ENCODE results near the gene FAM9C. TPM values are rescaled to one million over a fixed set of nuclear protein-coding genes. Genes with fewer than 3 reads are reported as not detected.

Gene FAM9C
- total RNA-seq, 1 donor from 2014 or later = under 0.01 TPM

DNA sequence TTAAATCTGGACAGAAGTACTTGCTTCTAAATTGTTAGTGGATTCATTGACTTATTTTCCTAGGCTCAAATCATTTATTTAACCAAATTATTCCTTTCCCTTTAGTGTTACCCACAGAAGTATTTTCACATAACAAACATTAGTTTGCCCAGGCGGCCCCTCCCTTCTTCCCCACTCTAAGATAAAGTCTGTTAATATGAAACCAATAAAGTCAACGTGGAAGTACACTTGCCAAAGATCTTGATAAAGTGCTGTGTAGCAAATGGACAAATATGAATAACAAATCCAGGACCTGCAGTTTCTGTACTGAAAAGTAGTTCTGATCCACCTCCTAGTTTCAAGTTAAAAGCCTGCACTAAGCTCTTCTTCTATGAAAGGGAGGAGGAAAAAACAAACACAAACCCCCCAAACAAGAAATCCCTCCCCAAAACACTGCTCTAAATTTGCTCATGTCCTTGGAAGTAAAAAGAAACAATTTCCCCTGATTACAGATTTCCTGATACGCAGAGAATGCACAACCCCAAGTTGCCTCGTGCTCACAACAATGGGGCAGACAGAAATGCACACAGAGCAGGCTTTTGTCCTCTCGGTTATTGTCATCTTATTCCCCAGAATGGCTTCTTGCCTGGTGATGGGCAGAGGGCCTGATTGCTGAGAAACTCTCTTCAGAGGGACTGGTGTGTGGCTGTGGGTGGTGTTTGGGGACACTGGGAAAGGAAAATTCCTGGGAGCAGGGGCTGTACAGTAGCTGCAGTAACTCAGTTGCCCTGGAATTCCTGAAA is 46.3 kb downstream of the FAM9C start:
- no peak overlapping the region for H3K4me3 ChIP-seq (ENCODE audit: low read length in 3 of 3)
- no peaks in the 10 kb centered on the region for H3K9me3 ChIP-seq (ENCODE audit: control insufficient read depth in 3 of 3, low read length in 3 of 3)
- peaks cover 0 to 3% (median 0%) of the 10 kb centered on the region in 3 donors for H3K27me3 ChIP-seq (ENCODE audit: control insufficient read depth in 3 of 3, insufficient read depth in 3 of 3, low read length in 3 of 3)
- H3K36me3 ChIP-seq (ENCODE audit: control insufficient read depth in 3 of 3, insufficient read depth in 3 of 3, low read length in 3 of 3) = no peaks in the 10 kb centered on the region
- H3K9ac ChIP-seq (ENCODE audit: low read depth in 1 of 3, low read length in 3 of 3) = no peak overlapping the region
- no peak overlapping the region for H3K27ac ChIP-seq (ENCODE audit: low read depth, low read length)
- no peaks in the 10 kb centered on the region for H3K4me1 ChIP-seq (ENCODE audit: control insufficient read depth in 3 of 3, insufficient read depth in 3 of 3, low read length in 3 of 3)

DNA sequence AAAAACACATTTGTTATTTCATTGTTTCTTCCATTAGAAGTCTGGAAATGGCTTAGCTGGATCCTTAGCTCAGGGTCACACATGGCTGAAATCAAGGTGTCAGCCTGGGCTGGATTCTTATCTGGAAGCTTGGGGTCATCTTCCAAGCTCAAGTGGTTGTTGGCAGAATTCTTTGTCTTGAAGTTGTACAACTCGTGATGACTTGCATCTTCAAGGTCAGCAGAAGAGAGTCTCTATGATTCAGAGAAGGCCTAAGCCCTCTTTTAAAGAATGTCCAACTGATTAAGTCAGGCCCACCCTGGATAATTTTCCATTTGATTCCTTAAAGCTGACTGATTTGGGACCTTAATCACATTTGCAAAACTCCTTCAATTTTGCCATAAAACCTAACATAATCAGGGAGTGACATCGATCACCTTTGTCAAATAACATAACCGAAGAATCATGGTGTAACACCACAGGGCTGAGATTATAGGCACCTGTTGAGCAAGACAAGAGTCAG is 47.4 kb downstream of the FAM9C start:
- Histone ChIP-seq H3K9ac (ENCODE audit: low read depth in 1 of 3, low read length in 3 of 3) (no peak overlapping the region), H3K4me3 (ENCODE audit: low read length in 3 of 3) (no peak overlapping the region), H3K27me3 (ENCODE audit: control insufficient read depth in 3 of 3, insufficient read depth in 3 of 3, low read length in 3 of 3) (peaks cover 0 to 3% (median 0%) of the 10 kb centered on the region in 3 donors), H3K4me1 (ENCODE audit: control insufficient read depth in 3 of 3, insufficient read depth in 3 of 3, low read length in 3 of 3) (no peaks in the 10 kb centered on the region), H3K27ac (ENCODE audit: low read depth, low read length) (no peak overlapping the region), H3K36me3 (ENCODE audit: control insufficient read depth in 3 of 3, insufficient read depth in 3 of 3, low read length in 3 of 3) (no peaks in the 10 kb centered on the region), H3K9me3 (ENCODE audit: control insufficient read depth in 3 of 3, low read length in 3 of 3) (no peaks in the 10 kb centered on the region)

DNA sequence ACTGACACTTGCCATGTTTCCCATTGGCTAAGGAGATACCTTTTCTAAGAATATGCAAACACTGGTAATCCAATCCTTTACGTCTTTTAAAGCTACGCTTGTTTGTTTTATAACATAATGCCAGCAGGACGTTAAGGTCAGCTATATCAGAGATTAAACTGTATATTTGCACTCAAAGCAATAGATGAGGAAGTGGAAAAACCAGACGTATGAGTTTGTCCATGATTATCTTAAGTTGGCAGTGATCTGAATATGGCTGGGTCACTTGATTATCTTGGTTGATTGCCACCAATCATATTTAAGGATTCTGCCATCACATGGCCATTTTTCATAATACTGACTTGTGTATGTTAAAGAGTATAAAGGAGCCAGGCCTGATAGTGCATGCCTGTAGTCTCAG is 50.1 kb downstream of the FAM9C start:
- Histone ChIP-seq H3K27me3 (ENCODE audit: control insufficient read depth in 3 of 3, insufficient read depth in 3 of 3, low read length in 3 of 3) (peaks cover 0 to 6% (median 0%) of the 10 kb centered on the region in 3 donors), H3K9me3 (ENCODE audit: control insufficient read depth in 3 of 3, low read length in 3 of 3) (no peaks in the 10 kb centered on the region), H3K9ac (ENCODE audit: low read depth in 1 of 3, low read length in 3 of 3) (no peak overlapping the region), H3K4me3 (ENCODE audit: low read length in 3 of 3) (no peak overlapping the region), H3K27ac (ENCODE audit: low read depth, low read length) (no peak overlapping the region), H3K4me1 (ENCODE audit: control insufficient read depth in 3 of 3, insufficient read depth in 3 of 3, low read length in 3 of 3) (no peaks in the 10 kb centered on the region), H3K36me3 (ENCODE audit: control insufficient read depth in 3 of 3, insufficient read depth in 3 of 3, low read length in 3 of 3) (no peaks in the 10 kb centered on the region)

DNA sequence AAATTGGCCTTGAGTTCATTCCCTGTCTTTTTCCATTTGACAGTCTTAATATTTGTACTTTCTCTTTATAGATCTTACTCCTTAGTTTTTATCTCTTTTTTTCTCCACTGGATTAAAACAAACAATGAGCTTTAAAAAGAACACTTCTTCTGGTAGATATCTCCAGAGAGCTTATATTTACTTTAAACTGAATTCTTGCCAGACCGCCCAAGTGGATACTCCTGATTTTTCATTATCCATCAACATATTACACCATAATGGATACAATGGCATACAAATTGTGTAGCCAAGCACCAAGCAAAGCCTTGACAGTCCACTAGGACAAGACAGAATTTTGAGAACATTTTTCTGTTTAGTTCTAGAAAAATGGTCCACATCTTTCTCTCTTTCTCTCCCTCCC is 50.6 kb downstream of the FAM9C start:
- H3K4me3 ChIP-seq (ENCODE audit: low read length in 3 of 3) = no peak overlapping the region
- peaks cover 0 to 6% (median 0%) of the 10 kb centered on the region in 3 donors for H3K27me3 ChIP-seq (ENCODE audit: control insufficient read depth in 3 of 3, insufficient read depth in 3 of 3, low read length in 3 of 3)
- H3K36me3 ChIP-seq (ENCODE audit: control insufficient read depth in 3 of 3, insufficient read depth in 3 of 3, low read length in 3 of 3) = no peaks in the 10 kb centered on the region

DNA sequence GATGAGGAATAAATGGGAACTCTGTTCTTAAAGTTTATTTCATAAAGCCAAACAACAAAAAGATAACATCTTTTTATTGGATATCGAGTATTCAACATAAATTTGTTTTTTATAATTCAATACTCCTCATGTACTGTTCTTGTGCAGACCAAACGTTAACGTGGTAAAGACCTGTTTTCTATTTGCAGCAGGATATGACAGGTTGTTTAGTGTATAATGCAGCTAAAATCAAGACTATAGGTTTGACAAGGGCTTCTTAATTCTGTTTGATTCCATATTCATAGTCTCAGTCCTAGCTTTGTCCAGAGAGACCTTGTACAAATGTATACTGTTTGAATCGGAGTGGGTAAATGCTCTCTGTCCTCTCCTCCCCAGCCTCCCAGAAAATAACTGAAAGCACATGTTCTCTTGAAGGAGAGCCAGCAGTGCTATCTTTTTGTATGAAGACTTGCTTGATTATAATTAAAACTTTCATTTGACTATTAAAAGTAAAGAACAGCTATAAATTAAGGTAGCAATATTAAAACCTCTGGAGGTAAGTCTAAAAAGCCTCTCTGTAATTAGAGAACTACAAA is 51.8 kb downstream of the FAM9C start:
- Histone ChIP-seq H3K9ac (ENCODE audit: low read depth in 1 of 3, low read length in 3 of 3) (no peak overlapping the region), H3K27me3 (ENCODE audit: control insufficient read depth in 3 of 3, insufficient read depth in 3 of 3, low read length in 3 of 3) (peaks cover 0 to 6% (median 0%) of the 10 kb centered on the region in 3 donors), H3K4me1 (ENCODE audit: control insufficient read depth in 3 of 3, insufficient read depth in 3 of 3, low read length in 3 of 3) (no peaks in the 10 kb centered on the region), H3K9me3 (ENCODE audit: control insufficient read depth in 3 of 3, low read length in 3 of 3) (no peaks in the 10 kb centered on the region), H3K27ac (ENCODE audit: low read depth, low read length) (no peak overlapping the region), H3K36me3 (ENCODE audit: control insufficient read depth in 3 of 3, insufficient read depth in 3 of 3, low read length in 3 of 3) (no peaks in the 10 kb centered on the region), H3K4me3 (ENCODE audit: low read length in 3 of 3) (no peak overlapping the region)

More for the DNA sequence above, 50.6 kb downstream of the FAM9C start:
- H3K9me3 ChIP-seq (ENCODE audit: control insufficient read depth in 3 of 3, low read length in 3 of 3) = no peaks in the 10 kb centered on the region
- H3K27ac ChIP-seq (ENCODE audit: low read depth, low read length) = no peak overlapping the region
- no peak overlapping the region for H3K9ac ChIP-seq (ENCODE audit: low read depth in 1 of 3, low read length in 3 of 3)
- H3K4me1 ChIP-seq (ENCODE audit: control insufficient read depth in 3 of 3, insufficient read depth in 3 of 3, low read length in 3 of 3) = no peaks in the 10 kb centered on the region

DNA sequence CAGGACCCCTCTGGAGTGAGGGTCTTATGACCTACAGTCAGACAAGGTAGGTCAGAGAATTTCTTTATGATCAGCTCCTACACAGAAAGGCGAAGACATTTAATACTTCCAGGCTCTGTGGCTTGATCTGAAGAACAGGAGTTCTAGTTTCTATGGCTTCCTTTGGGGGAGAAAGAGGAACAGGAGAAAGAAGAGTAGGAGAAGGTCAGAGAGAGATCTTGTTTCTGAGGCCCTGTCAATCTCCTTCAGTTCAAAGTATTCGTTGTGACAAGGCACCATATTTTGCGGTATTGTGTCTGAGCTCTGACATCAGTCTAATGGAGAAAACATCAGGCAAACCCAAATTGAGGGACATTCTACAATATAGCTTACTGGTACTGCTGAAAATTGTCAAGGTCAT is 52.8 kb downstream of the FAM9C start:
- H3K9ac ChIP-seq (ENCODE audit: low read depth in 1 of 3, low read length in 3 of 3) = no peak overlapping the region
- peaks cover 0 to 6% (median 0%) of the 10 kb centered on the region in 3 donors for H3K27me3 ChIP-seq (ENCODE audit: control insufficient read depth in 3 of 3, insufficient read depth in 3 of 3, low read length in 3 of 3)
- H3K27ac ChIP-seq (ENCODE audit: low read depth, low read length) = no peak overlapping the region

DNA sequence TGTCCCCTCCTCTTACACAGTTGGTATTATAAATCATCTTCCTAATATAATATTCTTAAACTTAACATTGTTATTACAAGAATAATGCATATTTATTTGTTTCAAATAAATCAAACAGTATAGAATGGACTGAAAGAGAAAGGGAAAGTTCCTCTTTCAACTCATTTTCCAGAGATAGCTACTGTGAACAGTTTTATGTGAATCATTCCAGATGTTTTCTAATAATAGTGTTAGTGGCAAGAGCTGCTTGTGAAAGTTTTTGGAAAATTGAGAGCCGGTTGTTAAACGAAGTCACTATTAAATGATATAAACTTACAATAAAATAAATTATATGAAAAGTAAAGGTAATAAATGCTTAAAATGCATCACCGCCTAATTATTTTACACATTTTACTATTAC is 55.0 kb downstream of the FAM9C start:
- no peak overlapping the region for H3K27ac ChIP-seq (ENCODE audit: low read depth, low read length)
- no peaks in the 10 kb centered on the region for H3K9me3 ChIP-seq (ENCODE audit: control insufficient read depth in 3 of 3, low read length in 3 of 3)
- no peak overlapping the region for H3K4me3 ChIP-seq (ENCODE audit: low read length in 3 of 3)
- H3K36me3 ChIP-seq (ENCODE audit: control insufficient read depth in 3 of 3, insufficient read depth in 3 of 3, low read length in 3 of 3) = no peaks in the 10 kb centered on the region
- H3K27me3 ChIP-seq (ENCODE audit: control insufficient read depth in 3 of 3, insufficient read depth in 3 of 3, low read length in 3 of 3) = peaks cover 0 to 3% (median 0%) of the 10 kb centered on the region in 3 donors
- H3K4me1 ChIP-seq (ENCODE audit: control insufficient read depth in 3 of 3, insufficient read depth in 3 of 3, low read length in 3 of 3) = peaks cover 0 to 2% (median 0%) of the 10 kb centered on the region in 3 donors
- H3K9ac ChIP-seq (ENCODE audit: low read depth in 1 of 3, low read length in 3 of 3) = no peak overlapping the region

More for the DNA sequence above, 52.8 kb downstream of the FAM9C start:
- Histone ChIP-seq H3K36me3 (ENCODE audit: control insufficient read depth in 3 of 3, insufficient read depth in 3 of 3, low read length in 3 of 3) (no peaks in the 10 kb centered on the region), H3K4me3 (ENCODE audit: low read length in 3 of 3) (no peak overlapping the region), H3K9me3 (ENCODE audit: control insufficient read depth in 3 of 3, low read length in 3 of 3) (no peaks in the 10 kb centered on the region), H3K4me1 (ENCODE audit: control insufficient read depth in 3 of 3, insufficient read depth in 3 of 3, low read length in 3 of 3) (no peaks in the 10 kb centered on the region)

DNA sequence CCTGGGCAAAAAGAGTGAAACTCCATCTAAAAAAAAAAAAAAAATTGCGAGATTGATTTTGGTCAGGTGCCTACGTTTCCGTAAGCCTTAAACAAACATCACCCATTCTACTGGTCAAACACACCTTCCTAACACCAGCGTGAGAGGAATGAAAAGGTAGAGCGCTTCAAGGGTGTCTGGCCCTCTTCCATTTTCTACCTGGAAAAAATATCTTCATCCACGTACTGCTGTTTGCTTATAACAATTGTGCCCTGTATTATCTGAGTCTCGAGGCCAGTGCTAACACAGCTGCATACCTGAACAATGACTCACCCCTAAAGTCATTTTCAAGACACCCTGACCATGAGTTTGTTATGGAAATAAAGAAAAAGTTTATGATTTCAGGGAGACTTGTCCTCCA is 55.6 kb downstream of the FAM9C start:
- Histone ChIP-seq H3K9ac (ENCODE audit: low read depth in 1 of 3, low read length in 3 of 3) (no peak overlapping the region), H3K27ac (ENCODE audit: low read depth, low read length) (no peak overlapping the region), H3K9me3 (ENCODE audit: control insufficient read depth in 3 of 3, low read length in 3 of 3) (no peaks in the 10 kb centered on the region), H3K27me3 (ENCODE audit: control insufficient read depth in 3 of 3, insufficient read depth in 3 of 3, low read length in 3 of 3) (peaks cover 0 to 3% (median 0%) of the 10 kb centered on the region in 3 donors), H3K36me3 (ENCODE audit: control insufficient read depth in 3 of 3, insufficient read depth in 3 of 3, low read length in 3 of 3) (no peaks in the 10 kb centered on the region), H3K4me3 (ENCODE audit: low read length in 3 of 3) (no peak overlapping the region), H3K4me1 (ENCODE audit: control insufficient read depth in 3 of 3, insufficient read depth in 3 of 3, low read length in 3 of 3) (peaks cover 0 to 2% (median 0%) of the 10 kb centered on the region in 3 donors)

DNA sequence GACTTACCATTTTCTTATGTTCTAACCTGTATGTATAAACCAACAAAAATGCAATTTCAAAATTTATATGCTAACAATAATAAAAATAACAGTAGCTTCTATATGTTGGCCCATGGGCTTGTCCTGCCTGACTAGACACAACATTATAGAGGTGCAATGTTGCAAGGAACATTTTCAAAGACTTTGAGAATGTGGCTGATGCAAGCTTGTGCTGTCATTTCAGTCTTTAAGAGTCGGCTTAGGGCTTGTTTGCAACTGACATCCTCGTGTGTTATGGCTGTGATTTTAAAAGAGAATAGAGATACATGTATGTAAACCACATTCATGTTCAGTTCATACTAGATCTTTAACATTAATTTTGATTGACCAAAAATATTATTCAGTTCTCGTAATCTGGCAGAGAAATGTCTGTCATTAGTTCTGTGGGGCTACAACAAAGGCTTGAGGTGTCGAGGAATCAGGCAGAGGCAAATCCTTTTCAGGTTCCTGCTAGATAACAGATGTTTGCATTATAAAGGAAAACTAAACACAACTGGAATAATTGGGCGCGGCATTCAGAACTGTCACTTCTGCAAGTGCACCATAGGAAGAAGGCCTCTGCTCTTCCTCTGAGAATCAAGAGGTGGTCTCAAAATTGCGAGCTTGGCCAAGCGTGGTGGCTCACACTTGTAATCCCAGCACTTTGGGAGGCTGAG is 56.4 kb downstream of the FAM9C start:
- peaks cover 0 to 3% (median 0%) of the 10 kb centered on the region in 3 donors for H3K27me3 ChIP-seq (ENCODE audit: control insufficient read depth in 3 of 3, insufficient read depth in 3 of 3, low read length in 3 of 3)
- H3K27ac ChIP-seq (ENCODE audit: low read depth, low read length) = no peak overlapping the region
- no peaks in the 10 kb centered on the region for H3K36me3 ChIP-seq (ENCODE audit: control insufficient read depth in 3 of 3, insufficient read depth in 3 of 3, low read length in 3 of 3)
- H3K4me3 ChIP-seq (ENCODE audit: low read length in 3 of 3) = no peak overlapping the region
- no peak overlapping the region for H3K9ac ChIP-seq (ENCODE audit: low read depth in 1 of 3, low read length in 3 of 3)
- peaks cover 0 to 2% (median 0%) of the 10 kb centered on the region in 3 donors for H3K4me1 ChIP-seq (ENCODE audit: control insufficient read depth in 3 of 3, insufficient read depth in 3 of 3, low read length in 3 of 3)
- no peaks in the 10 kb centered on the region for H3K9me3 ChIP-seq (ENCODE audit: control insufficient read depth in 3 of 3, low read length in 3 of 3)

Measured in skeletal muscle tissue (tissue), 4 donors.